ENCODE data around the gene KCNK10. TPM values are rescaled to one million over a fixed set of nuclear protein-coding genes. Genes with fewer than 3 reads are reported as not detected.

The KCNK10 gene
- total RNA-seq, 1 donor from 2014 or later = 11.5 TPM

DNA sequence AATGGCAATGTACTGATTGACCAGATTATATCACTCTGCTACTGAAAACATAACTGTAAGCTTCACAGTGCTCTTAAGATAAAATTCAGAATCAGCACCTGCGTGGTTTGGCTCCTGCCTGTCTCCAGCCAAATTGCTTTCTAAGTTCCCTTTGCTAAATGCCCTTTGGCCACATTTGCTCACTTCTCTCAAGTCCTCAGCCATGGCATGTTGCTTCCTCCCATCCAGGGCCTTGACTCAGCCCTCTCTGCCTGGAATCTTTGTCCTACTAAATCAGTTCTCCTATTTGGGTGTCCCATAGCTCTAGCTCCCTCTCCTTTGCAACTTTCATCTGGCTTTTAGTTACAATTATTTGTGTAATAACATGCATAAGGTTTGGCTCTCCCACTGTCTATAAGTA lies 71.4 kb downstream of the KCNK10 start:
- DNase-seq (ENCODE audit: low read depth, low spot score) = no peak
- Mint-ChIP-seq H3K9me3 (peaks cover 2% of the 10 kb centered on the region), H3K27ac (ENCODE audit: unreplicated experiment) (no peak overlapping the region), H3K4me1 (peaks cover 12% of the 10 kb centered on the region), H3K27me3 (ENCODE audit: low read depth) (no peaks in the 10 kb centered on the region), H3K4me3 (no peak overlapping the region), H3K36me3 (ENCODE audit: low read depth) (no peaks in the 10 kb centered on the region)
- TF ChIP-seq, protein P1, sequence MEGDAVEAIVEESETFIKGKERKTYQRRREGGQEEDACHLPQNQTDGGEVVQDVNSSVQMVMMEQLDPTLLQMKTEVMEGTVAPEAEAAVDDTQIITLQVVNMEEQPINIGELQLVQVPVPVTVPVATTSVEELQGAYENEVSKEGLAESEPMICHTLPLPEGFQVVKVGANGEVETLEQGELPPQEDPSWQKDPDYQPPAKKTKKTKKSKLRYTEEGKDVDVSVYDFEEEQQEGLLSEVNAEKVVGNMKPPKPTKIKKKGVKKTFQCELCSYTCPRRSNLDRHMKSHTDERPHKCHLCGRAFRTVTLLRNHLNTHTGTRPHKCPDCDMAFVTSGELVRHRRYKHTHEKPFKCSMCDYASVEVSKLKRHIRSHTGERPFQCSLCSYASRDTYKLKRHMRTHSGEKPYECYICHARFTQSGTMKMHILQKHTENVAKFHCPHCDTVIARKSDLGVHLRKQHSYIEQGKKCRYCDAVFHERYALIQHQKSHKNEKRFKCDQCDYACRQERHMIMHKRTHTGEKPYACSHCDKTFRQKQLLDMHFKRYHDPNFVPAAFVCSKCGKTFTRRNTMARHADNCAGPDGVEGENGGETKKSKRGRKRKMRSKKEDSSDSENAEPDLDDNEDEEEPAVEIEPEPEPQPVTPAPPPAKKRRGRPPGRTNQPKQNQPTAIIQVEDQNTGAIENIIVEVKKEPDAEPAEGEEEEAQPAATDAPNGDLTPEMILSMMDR (conservative IDR thresholded peaks at IDR 0.05) = no peak

DNA sequence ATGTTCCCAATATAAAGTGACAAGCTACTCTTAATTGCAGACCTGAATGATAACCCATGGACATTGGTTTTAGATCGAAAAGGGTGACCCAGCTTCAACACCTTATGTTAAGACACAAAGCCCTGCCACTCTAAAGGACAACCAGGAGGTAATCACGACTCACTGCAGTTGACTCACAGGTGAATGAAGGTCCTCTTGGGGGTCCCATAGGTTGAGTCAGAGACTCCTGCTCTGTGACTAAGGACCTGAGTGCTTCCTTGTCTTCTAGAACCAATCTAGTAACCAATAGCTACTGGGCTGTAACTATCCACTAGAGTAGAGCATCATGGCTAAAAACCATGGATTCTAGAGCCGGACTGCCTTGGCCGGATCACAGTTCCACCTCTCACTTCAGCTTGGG lies 73.8 kb downstream of the KCNK10 start:
- no peak overlapping the region for H3K4me3 Mint-ChIP-seq
- no peak overlapping the region for H3K27ac Mint-ChIP-seq (ENCODE audit: unreplicated experiment)
- H3K36me3 Mint-ChIP-seq (ENCODE audit: low read depth) = peaks cover 3% of the 10 kb centered on the region
- peaks cover 22% of the 10 kb centered on the region for H3K4me1 Mint-ChIP-seq
- H3K9me3 Mint-ChIP-seq = peaks cover 2% of the 10 kb centered on the region
- TF ChIP-seq, protein P1 (conservative IDR thresholded peaks at IDR 0.05) = no peak
- DNase-seq (ENCODE audit: low read depth, low spot score) = no peak
- H3K27me3 Mint-ChIP-seq (ENCODE audit: low read depth) = peaks cover 6% of the 10 kb centered on the region

GRCh38 chr14:88248606-88249005 lies 74.5 kb downstream of the KCNK10 start:
- no peak for DNase-seq (ENCODE audit: low read depth, low spot score)
- H3K27ac Mint-ChIP-seq (ENCODE audit: unreplicated experiment) = no peak overlapping the region
- peaks cover 2% of the 10 kb centered on the region for H3K9me3 Mint-ChIP-seq
- peaks cover 6% of the 10 kb centered on the region for H3K27me3 Mint-ChIP-seq (ENCODE audit: low read depth)
- no peak overlapping the region for H3K4me3 Mint-ChIP-seq
- TF ChIP-seq, protein P1 (conservative IDR thresholded peaks at IDR 0.05) = no peak
- peaks cover 22% of the 10 kb centered on the region for H3K4me1 Mint-ChIP-seq
- peaks cover 3% of the 10 kb centered on the region for H3K36me3 Mint-ChIP-seq (ENCODE audit: low read depth)

DNA sequence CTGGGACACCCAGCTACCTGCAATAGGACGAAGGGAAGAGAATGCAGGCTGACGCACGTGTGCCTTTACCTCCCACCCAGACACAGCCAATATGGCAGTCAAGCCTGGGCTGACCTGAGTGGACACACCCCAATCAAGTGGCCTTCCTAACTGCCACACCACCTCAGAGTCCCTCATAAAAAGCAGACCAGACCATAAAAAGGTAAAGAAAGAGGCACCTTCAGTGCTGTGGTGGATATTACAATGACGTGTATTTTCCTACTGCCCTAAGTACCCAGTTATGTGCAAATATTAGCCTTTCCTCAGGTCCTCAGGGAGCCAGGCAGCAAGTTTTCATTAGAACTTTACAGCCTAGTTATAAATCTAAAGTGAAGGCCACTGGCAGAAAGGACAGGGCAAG lies 75.8 kb downstream of the KCNK10 start:
- Mint-ChIP-seq H3K27ac (ENCODE audit: unreplicated experiment) (no peak overlapping the region), H3K4me1 (peaks cover 14% of the 10 kb centered on the region), H3K36me3 (ENCODE audit: low read depth) (peaks cover 3% of the 10 kb centered on the region), H3K4me3 (no peak overlapping the region), H3K27me3 (ENCODE audit: low read depth) (peaks cover 9% of the 10 kb centered on the region), H3K9me3 (no peaks in the 10 kb centered on the region)
- DNase-seq (ENCODE audit: low read depth, low spot score) = no peak
- TF ChIP-seq, protein P1 (conservative IDR thresholded peaks at IDR 0.05) = no peak

GRCh38 chr14:88245321-88245720 lies 77.7 kb downstream of the KCNK10 start:
- Mint-ChIP-seq H3K9me3 (no peaks in the 10 kb centered on the region), H3K4me1 (peaks cover 10% of the 10 kb centered on the region), H3K36me3 (ENCODE audit: low read depth) (peaks cover 3% of the 10 kb centered on the region), H3K27ac (ENCODE audit: unreplicated experiment) (peak overlapping the region; percentile 29), H3K27me3 (ENCODE audit: low read depth) (peaks cover 12% of the 10 kb centered on the region), H3K4me3 (no peak overlapping the region)
- peak; percentile 2 for DNase-seq (ENCODE audit: low read depth, low spot score)
- TF ChIP-seq, protein P1 (conservative IDR thresholded peaks at IDR 0.05) = no peak

GRCh38 chr14:88243946-88244345 lies 79.1 kb downstream of the KCNK10 start:
- TF ChIP-seq, protein P1 (conservative IDR thresholded peaks at IDR 0.05) = no peak
- no peak overlapping the region for H3K4me3 Mint-ChIP-seq

More at GRCh38 chr14:88243946-88244345, 79.1 kb downstream of the KCNK10 start:
- H3K4me1 Mint-ChIP-seq = peaks cover 10% of the 10 kb centered on the region
- DNase-seq (ENCODE audit: low read depth, low spot score) = no peak
- peaks cover 5% of the 10 kb centered on the region for H3K36me3 Mint-ChIP-seq (ENCODE audit: low read depth)
- no peak overlapping the region for H3K27ac Mint-ChIP-seq (ENCODE audit: unreplicated experiment)
- peaks cover 12% of the 10 kb centered on the region for H3K27me3 Mint-ChIP-seq (ENCODE audit: low read depth)
- no peaks in the 10 kb centered on the region for H3K9me3 Mint-ChIP-seq
